Uterus (tissue), 2 donors: ENCODE data around the gene PHF13.

Experiments used
- POLR2A ChIP-seq, 2 donors: fragments of 450-650 bp; IDR thresholded peaks; one replicate each; pipeline ENCODE4 v1.6.1; 2016; ENCODE audit warnings: antibody characterized with exemption in 2 of 2, mild to moderate bottlenecking in 1 of 2, moderate library complexity in 1 of 2
- TF ChIP-seq, protein P1 (sequence below), 4 experiments: fragments of 200-600 bp in 2 of 4; fragments of 450-650 bp in 2 of 4; sonication (generic) in 2 of 4; IDR thresholded peaks; one replicate each; pipeline ENCODE4 v1.5.1; 2016 to 2019; ENCODE audit warnings: antibody characterized with exemption in 4 of 4, mild to moderate bottlenecking in 2 of 4, moderate library complexity in 1 of 4

DNA sequence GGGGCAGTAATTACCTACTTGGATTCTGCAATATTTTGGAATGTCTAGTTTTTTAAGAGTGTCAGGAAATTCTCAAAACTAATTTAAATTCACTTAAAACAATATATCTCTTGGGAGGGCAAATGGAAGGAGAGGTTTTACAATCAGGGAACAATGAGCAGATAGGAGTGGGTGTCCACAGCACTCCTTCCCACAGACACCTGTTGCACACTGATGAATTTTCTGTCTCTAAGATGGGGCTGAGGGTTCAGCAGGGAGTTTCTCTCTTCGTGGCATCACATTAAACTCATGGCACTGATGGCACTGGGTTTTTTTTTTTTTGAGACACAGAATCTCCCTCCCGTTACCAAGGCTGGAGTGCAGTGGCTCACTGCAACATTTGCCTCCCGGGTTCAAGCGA lies 5.5 kb downstream of the PHF13 start:
- TF ChIP-seq, protein P1, sequence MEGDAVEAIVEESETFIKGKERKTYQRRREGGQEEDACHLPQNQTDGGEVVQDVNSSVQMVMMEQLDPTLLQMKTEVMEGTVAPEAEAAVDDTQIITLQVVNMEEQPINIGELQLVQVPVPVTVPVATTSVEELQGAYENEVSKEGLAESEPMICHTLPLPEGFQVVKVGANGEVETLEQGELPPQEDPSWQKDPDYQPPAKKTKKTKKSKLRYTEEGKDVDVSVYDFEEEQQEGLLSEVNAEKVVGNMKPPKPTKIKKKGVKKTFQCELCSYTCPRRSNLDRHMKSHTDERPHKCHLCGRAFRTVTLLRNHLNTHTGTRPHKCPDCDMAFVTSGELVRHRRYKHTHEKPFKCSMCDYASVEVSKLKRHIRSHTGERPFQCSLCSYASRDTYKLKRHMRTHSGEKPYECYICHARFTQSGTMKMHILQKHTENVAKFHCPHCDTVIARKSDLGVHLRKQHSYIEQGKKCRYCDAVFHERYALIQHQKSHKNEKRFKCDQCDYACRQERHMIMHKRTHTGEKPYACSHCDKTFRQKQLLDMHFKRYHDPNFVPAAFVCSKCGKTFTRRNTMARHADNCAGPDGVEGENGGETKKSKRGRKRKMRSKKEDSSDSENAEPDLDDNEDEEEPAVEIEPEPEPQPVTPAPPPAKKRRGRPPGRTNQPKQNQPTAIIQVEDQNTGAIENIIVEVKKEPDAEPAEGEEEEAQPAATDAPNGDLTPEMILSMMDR (IDR thresholded peaks at IDR 0.05): no peak
- no peak for TF ChIP-seq POLR2A (IDR thresholded peaks at IDR 0.05)
